GM10266 (cell line): ENCODE results near the gene INPP5K.

Experiments
- DNase-seq: peaks from one replicate; pipeline ENCODE4 v3.0.0; 2012; ENCODE audit errors: extremely low spot score
- TF ChIP-seq, protein P1 (sequence below): IDR thresholded peaks from 2 replicates; pipeline ENCODE4 v1.5.1; 2012; ENCODE audit warnings: mild to moderate bottlenecking, low read depth; ENCODE audit not compliant: control insufficient read depth, insufficient read depth; ENCODE audit errors: missing control alignments

The INPP5K gene

DNA sequence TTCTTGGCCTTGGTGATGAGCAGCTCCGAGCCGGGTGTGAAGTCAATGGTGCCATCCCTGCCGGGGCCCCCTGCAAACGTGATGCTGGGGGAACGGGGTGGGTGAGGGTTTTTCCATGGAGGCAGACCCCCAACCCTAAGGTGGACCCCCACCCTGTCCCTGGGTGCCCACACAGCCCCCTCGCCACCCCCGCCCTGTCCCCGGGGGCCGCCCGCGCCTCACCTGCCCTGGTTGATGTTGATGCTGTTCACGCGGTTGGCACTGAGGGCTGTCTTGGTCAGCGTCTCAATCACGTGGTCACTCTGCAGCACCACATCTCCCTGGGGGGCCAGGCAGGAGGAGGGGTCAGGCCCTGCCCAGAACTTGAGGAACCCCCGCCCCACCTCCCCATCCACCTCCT lies 49.2 kb downstream of the INPP5K start:
- no peak for DNase-seq
- TF ChIP-seq, protein P1, sequence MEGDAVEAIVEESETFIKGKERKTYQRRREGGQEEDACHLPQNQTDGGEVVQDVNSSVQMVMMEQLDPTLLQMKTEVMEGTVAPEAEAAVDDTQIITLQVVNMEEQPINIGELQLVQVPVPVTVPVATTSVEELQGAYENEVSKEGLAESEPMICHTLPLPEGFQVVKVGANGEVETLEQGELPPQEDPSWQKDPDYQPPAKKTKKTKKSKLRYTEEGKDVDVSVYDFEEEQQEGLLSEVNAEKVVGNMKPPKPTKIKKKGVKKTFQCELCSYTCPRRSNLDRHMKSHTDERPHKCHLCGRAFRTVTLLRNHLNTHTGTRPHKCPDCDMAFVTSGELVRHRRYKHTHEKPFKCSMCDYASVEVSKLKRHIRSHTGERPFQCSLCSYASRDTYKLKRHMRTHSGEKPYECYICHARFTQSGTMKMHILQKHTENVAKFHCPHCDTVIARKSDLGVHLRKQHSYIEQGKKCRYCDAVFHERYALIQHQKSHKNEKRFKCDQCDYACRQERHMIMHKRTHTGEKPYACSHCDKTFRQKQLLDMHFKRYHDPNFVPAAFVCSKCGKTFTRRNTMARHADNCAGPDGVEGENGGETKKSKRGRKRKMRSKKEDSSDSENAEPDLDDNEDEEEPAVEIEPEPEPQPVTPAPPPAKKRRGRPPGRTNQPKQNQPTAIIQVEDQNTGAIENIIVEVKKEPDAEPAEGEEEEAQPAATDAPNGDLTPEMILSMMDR, result no peak

DNA sequence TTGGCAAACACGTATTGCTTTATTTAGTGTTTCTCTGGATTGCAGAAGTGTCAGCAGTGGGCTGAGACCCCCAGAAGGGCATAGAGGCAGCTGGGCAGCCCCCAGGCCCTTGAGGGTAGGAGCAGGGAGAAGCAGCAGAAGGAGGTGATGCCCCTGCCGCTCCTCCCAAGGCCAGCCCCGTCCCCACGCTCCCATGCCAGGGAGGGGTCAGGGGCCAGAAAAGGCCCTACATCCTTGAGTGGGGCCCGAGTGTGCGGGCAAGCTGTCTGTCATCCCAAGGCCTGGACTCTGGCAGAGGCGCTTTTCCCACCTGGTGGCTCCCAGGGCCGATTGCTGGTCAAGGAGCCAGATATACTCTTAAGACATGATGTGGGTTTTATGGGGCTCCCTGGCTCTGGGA lies 52.2 kb downstream of the INPP5K start:
- DNase-seq, result no peak
- TF ChIP-seq, protein P1, result no peak

DNA sequence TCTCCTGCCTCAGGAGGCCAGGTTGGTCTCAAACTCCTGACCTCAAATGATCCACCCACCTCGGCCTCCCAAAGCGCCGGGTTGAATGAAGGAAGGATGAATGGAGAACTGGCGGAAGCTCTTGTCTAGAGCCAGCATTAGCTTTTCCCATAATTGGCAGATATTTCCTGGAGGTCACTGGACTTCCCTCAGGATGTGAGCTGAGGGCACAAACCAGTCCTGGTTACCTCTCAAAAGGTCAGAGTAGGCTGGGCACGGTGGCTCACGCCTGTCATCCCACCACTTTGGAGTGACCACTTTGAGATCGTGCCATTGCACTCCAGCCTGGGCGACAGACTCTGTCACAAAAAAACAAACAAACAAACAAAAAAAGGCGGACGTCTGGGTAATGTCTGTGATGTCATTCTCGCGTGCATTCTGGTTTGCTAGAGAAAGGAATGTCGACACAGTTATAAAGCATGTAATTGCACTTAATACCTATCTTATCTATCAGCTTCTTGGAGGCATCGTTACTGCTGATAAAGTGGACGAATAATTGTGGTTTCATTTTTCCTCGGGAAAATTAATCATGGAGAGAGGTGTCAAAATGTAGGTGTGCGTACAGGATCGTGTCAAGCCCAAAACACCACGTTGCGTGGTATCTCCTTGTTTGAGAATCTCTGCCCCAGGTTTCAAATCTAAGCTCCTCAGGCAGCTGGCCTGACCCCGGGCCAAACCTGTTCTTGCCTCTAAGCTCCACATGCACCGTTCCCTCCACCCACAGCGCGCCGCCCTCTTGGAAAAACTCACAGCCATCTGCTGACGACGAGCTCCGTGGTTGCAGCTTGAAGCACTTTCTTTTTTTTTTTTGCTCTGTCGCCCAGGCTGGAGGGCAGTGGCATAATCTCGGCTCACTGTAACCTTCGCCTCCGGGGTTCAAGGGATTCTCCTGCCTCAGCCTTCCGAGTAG lies 54.0 kb downstream of the INPP5K start:
- no peak for DNase-seq
- TF ChIP-seq, protein P1, result no peak

DNA sequence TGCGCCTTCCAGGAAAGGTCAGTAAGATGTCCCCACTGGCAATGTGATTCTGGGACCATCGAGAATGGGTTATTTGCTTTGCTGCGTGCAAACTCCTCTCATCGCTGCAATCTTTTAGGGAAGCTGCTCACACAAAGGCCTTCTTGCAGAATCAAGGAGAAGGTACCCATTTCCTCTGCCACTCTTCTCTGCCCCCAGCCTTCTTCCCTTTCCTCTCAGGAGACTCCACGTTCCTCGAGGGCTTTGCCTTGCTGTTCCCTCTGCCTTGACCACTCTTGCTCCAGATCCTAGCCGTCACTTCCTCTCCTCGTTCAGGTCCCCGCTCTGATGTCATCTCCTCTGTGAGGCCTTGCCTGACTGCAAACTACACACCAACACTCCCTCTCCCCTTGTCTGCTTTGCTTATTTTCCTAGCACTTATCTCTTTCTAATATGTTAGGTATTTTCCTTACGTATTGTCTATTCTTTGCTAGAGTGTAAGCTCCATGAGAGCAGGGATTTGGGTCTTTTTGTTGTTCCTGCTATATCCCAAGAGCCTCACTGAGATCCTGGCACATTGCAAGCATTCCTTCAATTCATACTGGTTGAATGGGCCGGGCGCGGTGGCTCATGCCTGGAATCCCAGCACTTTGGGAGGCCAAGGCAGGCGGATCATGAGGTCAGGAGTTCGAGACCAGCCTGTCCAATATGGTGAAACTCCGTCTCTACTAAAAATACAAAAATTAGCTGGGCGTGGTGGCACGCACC lies 55.0 kb downstream of the INPP5K start:
- no peak for DNase-seq
- TF ChIP-seq, protein P1, result no peak

DNA sequence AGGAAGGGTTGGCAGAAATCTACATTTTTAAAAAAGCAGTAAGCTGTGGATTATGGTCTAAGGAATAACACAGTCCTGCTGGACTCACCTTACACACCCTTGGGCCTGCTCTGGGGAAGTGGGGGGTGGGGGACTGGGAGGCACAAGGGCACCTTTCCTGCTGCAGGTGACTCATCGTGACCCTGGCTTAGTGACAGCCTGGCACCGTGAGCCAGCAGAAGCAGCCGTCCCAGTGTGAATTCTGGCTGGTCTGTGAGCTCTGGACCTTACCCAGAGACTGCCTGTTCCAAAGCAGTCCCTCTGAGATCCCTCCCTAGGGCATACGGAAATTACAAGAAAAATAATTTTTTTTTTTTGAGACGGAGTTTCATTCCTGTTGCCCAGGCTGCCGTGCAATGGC lies 56.2 kb downstream of the INPP5K start:
- DNase-seq, result no peak
- TF ChIP-seq, protein P1, result no peak

DNA sequence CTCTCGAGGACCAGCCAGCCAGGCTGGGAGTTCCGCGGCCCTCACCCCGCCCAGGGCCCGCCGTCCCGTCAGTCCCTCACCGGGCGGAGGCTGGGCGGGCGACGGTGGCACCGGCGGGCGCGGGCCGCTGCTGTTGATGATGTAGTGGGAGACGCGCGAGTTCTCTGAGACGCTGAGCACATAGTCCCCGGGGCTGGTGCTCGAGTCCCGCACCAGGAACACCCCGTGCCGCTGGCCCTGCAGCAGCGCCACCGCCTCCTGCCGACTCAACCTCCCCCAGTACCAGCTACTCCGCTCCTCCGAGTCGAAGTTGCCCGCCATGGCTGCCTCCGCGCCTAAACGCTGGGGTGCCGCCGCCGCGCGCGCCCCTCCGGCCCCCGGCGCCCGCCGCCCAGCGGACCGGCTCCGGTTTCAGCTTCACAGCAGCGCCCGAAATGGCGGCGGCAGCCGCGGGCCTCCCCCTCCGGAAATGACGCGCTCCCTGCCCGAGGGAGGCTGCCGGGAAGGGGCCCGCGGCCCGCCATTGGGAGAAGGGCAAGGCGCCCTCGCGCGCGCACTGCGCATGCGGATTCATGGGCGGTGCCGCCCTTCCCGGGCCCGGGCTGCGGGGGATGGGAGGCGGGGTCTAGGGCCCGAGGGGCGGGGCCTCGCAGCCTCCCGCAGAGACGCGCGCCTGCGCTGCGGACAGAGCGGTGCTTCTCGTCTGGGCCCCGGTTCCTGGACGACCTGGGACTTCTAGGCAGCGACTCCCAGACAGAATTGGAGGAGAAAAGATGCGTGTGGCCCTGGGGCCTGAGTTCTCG lies 60.4 kb downstream of the INPP5K start, which contains the start of gene CRK:
TSS of gene CRK (minus strand) at position 436 of the 803 bp plus-strand sequence. CDS start at position 321, 115 bp downstream.
- DNase-seq, result peak; percentile 100
- TF ChIP-seq, protein P1, result no peak
